Activated B cell treated with CpG ODN at 0.5 μM for 24 hours (primary cell): Measurements from ENCODE around the gene DHRS3. TPM values are rescaled to one million over a fixed set of nuclear protein-coding genes. Genes with fewer than 3 reads are reported as not detected.

Experiments
- ATAC-seq: fragments of 200-7000 bp; cut with Tn5 transposase; one replicate; pipeline ENCODE4 v1.10.0; 2021; ENCODE audit warnings: low read depth, mild to moderate bottlenecking, moderate library complexity
- CTCF ChIA-PET: fragments of 350-600 bp; sonication (Branson Sonifier 250); formaldehyde crosslinking; loops from one replicate; lab custom pipeline; 2021; ENCODE audit warnings: antibody characterized with exemption; lab: Charles Lee
- POLR2A ChIA-PET: fragments of 350-600 bp; sonication (Branson Sonifier 250); formaldehyde crosslinking; loops from one replicate; lab custom pipeline; 2021; ENCODE audit warnings: antibody characterized with exemption; lab: Charles Lee
- DNase-seq: peaks from one replicate; pipeline ENCODE4 v3.0.0; 2022
- H3K27ac Mint-ChIP-seq: one replicate; pipeline ENCODE4 v1.8.0; 2020; ENCODE audit warnings: mixed read lengths
- H3K27me3 Mint-ChIP-seq: one replicate; pipeline ENCODE4 v1.8.0; 2021; ENCODE audit warnings: mixed read lengths
- H3K36me3 Mint-ChIP-seq: one replicate; pipeline ENCODE4 v1.8.0; 2021; ENCODE audit warnings: low read depth, mixed read lengths
- H3K4me1 Mint-ChIP-seq: one replicate; pipeline ENCODE4 v1.8.0; 2021; ENCODE audit warnings: mixed read lengths
- H3K4me3 Mint-ChIP-seq: one replicate; pipeline ENCODE4 v1.8.0; 2020; ENCODE audit warnings: mild to moderate bottlenecking, mixed read lengths
- H3K9me3 Mint-ChIP-seq: one replicate; pipeline ENCODE4 v1.8.0; 2020; ENCODE audit warnings: mixed read lengths
- CTCF ChIP-seq: fragments of 200-600 bp; IDR thresholded peaks from one replicate; pipeline ENCODE4 v1.8.0; 2022; ENCODE audit warnings: antibody characterized with exemption, mild to moderate bottlenecking
- intact Hi-C: fragments of 100-400 bp; cut with micrococcal nuclease; formaldehyde crosslinking; loops from one replicate; pipeline ENCODE4 v1.15.1; 2024
- total RNA-seq: library from RNA; stranded (reverse); gene quantifications from 2 replicates; pipeline ENCODE4 v1.2.3, GENCODE V29; 2022

The DHRS3 gene
- total RNA-seq, 1 donor from 2014 or later = 1.8 TPM

GRCh38 chr1:12536023-12536639, 81.9 kb downstream of the DHRS3 start:
- no peak overlapping the region for H3K27ac Mint-ChIP-seq

DNA sequence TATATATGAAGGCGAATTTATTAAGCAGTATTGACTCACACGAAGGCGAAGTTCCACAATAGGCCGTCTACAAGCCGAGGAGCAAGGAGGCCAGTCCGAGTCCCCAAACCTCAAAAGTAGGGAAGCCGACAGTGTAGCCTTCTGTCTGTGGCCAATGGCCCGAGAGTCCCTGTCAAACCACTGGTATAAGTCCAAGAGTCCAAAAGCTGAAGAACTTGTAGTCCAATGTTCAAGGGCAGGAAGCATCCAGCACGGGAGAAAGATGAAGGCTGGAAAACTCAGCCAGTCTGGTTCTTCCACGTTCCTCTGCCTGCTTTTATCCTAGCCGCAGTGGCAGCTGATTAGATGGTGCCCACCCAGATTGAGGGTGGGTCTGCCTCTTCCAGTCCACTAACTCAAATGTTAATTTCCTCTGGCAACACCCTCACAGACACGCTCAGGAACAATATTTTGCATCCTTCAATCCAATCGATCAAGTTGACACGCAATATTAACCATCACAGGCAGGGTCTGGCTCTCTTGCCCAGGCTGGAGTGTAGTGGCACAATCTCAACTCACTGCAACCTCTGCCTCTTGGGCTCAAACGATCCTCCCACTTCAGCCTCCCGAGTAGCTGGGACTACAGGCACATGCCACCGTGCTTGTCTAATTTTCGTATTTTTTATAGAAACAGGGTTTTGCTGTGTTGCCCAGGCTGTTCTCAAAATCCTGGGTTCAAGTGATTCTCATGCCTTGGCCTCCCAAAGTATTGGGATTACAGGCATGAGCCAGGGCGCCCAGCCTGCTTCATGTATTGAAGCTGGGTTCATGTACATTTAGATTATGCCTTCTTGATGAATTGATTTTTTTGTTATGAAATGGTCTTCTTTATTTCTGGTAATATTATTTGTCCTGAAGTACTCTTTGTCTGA, 85.3 kb downstream of the DHRS3 start:
- no peak for DNase-seq
- ATAC-seq = no peak
- H3K36me3 Mint-ChIP-seq = peaks cover 9% of the 10 kb centered on the region
- intact Hi-C loops = no loop called here
- POLR2A ChIA-PET = no interaction called here
- no peak overlapping the region for H3K4me3 Mint-ChIP-seq
- no peaks in the 10 kb centered on the region for H3K4me1 Mint-ChIP-seq
- H3K27me3 Mint-ChIP-seq = no peaks in the 10 kb centered on the region
- TF ChIP-seq CTCF = no peak
- peaks cover 17% of the 10 kb centered on the region for H3K9me3 Mint-ChIP-seq
- no peak overlapping the region for H3K27ac Mint-ChIP-seq
- CTCF ChIA-PET = no interaction called here

More at GRCh38 chr1:12536023-12536639, 81.9 kb downstream of the DHRS3 start:
- no peaks in the 10 kb centered on the region for H3K4me1 Mint-ChIP-seq
- ChIA-PET POLR2A (interaction anchor here (0.7 kb wide), 1 partner anchor 14 kb away, joined by 3 read pairs; no protein-coding TSS in a partner anchor), CTCF (no interaction called here)
- TF ChIP-seq CTCF = no peak
- peaks cover 17% of the 10 kb centered on the region for H3K9me3 Mint-ChIP-seq
- DNase-seq (no peak), ATAC-seq (no peak)
- H3K36me3 Mint-ChIP-seq = peaks cover 9% of the 10 kb centered on the region
- intact Hi-C loops = no loop called here
- no peak overlapping the region for H3K4me3 Mint-ChIP-seq
- peaks cover 2% of the 10 kb centered on the region for H3K27me3 Mint-ChIP-seq

- ATAC-seq (no peak), DNase-seq (no peak)
- intact Hi-C loops = no loop called here
- Mint-ChIP-seq H3K4me1 (no peaks in the 10 kb centered on the region), H3K9me3 (peaks cover 8% of the 10 kb centered on the region), H3K27ac (no peak overlapping the region), H3K4me3 (no peak overlapping the region), H3K36me3 (peaks cover 3% of the 10 kb centered on the region), H3K27me3 (no peaks in the 10 kb centered on the region)
- CTCF ChIA-PET = no interaction called here
- POLR2A ChIA-PET = no interaction called here
- no peak for TF ChIP-seq CTCF
Measured at GRCh38 chr1:12531179-12531499, 86.9 kb downstream of the DHRS3 start.

DNA sequence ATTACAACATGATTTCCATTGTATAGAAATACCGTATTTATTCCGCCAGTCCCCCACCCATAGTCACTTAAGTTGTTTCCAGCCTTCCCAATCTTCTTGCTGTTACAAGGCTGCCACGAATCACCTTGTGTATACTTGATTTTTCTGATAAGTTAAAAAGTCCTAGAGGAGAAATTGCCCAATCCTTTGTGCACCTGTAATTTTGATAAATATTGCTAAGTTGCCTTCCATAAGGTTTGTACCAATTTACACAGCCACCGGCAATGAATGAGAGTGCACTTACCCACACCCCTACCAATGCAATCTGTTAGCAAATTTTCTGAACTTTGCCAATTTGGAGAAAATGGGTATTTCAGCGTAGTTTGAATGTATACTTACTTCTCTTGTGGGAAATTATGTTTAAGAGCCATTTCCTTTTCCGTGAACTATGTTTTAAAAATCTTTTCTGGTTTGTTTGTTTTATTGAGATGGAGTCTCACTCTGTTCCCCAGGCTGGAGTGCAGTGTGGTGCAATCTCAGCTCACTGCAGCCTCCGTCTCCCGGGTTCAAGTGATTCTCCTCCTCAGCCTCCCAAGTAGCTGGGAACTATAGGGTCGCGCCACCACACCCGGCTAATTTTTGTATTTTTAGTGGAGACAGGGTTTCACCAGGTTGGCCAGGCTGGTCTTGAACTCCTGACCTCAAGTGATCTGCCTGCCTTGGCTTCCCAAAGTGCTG, 87.4 kb downstream of the DHRS3 start:
- peaks cover 5% of the 10 kb centered on the region for H3K9me3 Mint-ChIP-seq
- H3K36me3 Mint-ChIP-seq = peaks cover 2% of the 10 kb centered on the region
- no peak overlapping the region for H3K4me3 Mint-ChIP-seq
- H3K27me3 Mint-ChIP-seq = no peaks in the 10 kb centered on the region
- TF ChIP-seq CTCF = no peak
- ChIA-PET POLR2A (no interaction called here), CTCF (no interaction called here)
- H3K27ac Mint-ChIP-seq = no peak overlapping the region
- intact Hi-C loops = no loop called here
- no peaks in the 10 kb centered on the region for H3K4me1 Mint-ChIP-seq
- DNase-seq (no peak), ATAC-seq (no peak)
